ENCODE data around the gene SERGEF.

Gene SERGEF

DNA sequence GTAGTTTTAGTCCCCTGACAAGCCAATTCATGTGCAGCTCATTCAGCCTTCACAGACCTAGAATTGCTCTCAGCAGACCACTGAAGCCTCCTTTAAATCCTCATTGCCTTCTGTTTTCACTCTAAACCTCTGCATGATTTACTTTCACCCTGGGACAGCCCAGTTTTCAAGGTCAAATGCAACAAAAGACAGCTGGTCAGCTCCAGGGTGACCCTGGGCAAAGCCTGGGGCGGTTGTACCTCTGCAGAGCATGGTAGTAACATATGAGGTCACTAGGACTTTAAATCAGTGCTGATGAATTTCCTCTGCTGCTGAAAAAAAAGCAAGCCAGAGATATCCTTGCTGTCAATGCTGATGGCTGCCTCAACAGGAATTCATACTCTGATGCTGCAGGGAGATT is 62.2 kb downstream of the SERGEF start:
- DNase-seq, result no peak

DNA sequence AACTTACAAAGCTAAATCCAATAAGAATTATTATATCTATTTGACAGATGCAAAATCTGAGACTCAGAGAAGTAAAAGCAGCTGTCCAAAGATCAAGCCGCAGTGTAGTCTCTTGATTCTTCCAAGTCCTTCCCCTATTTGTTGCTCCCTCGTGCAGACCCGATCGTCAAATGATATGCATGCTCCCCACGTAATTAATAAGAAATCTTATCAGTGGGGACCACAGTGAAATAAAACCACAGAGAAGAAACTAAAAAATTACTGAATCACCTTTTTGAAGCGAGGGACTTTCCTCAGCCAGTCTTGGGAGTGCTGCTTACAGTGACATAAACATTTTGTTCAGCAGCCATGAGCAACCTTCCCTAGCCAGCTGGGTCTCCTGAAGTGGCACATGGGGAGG is 64.6 kb downstream of the SERGEF start:
- DNase-seq, result no peak

DNA sequence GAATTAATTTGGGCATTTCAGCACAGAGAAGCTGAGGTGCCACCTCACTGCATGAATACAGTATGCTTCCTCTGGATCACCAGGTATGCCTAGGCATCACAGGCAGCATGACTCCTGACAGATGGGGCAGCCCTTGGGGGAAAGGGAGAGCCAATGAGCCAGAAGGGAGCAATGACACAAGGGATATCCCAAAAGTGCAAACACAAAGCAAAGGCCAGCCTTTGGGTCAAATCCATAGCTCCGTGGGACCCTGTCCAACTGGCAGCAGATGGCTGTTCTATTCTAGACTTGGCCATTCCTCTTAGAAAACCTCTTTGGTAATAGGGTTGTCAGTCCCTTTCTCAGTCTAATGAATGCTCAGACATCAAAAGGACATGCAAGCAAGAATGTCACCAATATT is 73.3 kb downstream of the SERGEF start:
- no peak for DNase-seq

DNA sequence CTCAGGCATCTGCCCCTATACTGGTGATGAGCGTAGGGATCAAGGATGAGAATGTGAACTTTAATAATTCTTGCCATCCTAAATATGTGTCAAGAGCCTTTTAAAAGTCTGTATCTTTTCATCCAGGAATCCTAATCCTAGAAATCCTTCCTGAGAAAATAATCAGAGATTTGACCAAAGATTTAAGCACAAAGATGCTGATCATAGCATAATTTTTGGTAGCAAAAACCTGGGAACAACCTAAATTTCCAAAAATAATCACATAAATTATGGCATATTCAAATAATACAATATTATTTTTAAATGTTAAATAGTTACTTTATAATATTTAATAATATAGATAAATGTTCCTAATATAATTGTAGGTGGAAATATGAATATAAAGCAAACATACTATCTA is 76.1 kb downstream of the SERGEF start:
- no peak for DNase-seq

DNA sequence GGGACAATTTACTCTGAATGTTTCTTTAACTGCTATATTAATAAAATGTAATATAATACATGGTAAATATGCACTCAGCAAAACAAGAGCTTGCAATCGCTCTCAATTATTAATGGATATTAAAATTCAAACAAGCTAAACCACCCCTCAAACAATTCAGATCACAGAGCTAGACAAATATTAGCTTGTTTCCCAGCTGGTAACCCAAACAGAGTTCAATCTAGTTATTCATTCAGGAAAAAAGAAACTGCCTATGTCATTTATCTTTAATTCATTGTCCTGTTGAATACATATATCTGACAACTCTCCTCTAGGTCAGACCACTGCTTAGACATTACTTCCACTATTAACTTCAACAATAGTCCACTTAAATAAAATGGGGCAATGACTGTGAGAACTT is 78.7 kb downstream of the SERGEF start:
- DNase-seq, result no peak

DNA sequence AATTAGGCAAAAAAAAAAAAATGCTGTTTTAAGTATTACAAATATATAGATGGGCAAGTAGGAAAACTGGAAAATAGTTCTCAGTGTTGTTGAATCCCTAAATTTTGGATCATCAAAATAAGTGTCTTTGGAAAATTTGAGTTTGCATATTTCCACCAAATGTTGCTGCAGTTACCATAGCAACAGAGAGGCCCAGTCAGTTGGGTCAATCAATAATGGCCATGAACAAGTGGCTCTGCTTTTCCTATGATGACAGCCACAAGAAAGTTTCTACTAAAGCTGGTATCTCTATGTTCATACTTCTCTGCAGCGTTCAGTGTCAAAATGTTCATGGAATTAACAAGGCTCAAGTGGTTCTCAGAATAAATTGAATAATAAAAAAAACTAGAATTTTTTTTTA is 79.1 kb downstream of the SERGEF start:
- DNase-seq, result no peak

DNA sequence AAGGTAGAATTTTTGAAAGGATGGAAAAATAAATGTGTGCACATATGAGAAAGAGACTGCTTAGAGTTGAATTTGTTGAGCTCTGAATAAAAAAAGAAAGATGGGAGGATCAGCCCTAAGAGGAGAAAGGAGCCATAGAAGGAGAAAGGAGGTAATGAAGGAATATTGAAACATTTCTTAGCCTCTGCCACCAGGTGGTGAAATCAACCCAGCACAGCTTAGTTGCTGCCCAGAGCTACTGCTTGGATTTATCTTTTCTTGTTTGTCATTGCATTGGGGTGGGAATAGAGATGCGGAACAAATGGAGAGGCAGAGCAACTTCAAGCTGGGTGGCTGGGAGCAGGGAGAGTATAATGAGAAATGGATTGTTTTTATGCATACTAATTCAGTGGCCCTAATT is 80.4 kb downstream of the SERGEF start:
- DNase-seq, result no peak

DNA sequence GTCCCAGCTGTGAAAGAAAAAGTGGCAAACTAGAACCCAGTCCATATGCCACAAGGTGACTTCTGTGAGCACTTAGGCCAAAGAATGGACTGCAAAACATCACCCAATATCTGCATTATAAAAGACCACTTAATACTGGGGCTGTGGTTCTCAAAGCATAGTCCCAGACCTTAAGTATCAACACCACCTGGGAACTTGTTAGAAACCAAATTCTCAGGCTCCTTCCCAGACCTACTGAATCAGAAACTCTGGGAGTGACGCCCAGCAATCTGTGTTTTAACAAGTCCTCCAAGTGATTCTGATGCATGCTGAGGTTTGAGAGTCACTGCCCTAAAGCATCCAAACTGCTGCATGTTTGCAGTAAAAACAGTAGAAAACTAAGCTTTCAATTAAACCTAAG is 81.3 kb downstream of the SERGEF start:
- no peak for DNase-seq

GRCh38 chr11:17930544-17931125 is 82.2 kb downstream of the SERGEF start:
- no peak for DNase-seq

DNA sequence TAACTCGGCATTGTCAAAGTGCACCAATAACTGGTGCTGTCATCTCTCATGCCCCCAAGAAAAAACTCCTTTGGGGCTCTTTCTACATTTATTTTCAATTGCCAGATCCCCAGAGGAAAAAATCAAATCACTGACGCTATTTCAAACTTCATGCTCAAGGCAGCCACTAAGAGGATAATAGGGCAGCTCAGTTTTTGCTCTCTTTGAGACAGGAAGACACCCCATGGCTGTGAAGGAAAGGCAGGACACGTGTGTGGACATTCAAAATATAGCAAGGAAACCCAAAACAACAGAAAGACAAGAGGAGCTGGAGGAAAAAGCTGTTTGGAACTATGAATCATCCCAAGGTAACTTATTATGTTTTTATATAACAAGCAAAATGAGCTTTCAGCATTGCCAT is 83.7 kb downstream of the SERGEF start:
- no peak for DNase-seq

DNA sequence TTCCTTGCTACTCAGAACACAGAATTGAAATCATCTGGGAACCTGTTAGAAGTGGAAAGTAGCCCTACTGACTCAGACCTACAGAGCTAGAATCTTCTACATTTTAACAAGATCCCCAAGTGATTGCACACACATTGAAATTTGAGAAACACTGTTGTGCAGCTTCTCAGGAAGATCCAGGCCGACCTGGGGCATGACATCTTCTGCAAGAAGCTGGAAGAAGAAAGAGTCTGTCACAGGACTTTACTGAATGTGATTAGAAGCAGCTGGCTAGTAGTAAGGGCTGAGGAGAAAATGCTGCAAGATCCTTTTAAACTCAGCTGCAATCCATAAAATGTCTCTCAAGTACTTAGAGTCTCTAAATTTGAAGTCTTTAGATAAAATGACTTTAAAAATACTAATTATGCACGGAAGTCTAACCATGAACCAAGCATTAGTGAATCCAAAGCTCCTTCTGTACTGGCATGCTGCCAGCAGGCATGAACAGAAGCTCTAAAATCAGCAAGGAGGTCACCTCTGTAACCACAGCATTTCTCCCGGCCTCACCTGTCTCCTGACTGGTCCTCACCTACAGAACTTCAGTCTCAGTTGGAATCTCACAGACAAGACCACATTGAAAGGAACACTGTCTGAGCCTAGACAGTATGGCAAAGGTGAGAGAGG is 85.0 kb downstream of the SERGEF start:
- DNase-seq, result no peak

DNA sequence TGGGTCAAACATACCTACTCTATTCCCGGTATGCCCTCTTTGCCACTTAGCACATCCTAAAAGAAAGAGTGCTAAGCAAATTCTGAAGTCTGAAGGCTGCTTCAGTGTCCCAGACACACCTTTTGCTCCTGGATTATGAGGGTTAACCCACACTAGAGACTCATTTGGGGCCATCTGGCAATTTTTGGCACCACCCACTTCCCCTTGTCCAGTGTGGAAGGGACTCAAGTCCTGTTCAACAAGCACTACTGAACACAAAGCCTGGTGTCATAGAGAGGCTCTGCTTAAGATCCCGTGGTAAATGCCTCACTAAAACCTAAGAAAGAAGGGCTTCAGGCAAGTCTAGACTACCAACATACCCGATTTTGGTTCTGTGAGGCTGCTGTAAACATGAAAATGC is 85.8 kb downstream of the SERGEF start:
- DNase-seq, result no peak

DNA sequence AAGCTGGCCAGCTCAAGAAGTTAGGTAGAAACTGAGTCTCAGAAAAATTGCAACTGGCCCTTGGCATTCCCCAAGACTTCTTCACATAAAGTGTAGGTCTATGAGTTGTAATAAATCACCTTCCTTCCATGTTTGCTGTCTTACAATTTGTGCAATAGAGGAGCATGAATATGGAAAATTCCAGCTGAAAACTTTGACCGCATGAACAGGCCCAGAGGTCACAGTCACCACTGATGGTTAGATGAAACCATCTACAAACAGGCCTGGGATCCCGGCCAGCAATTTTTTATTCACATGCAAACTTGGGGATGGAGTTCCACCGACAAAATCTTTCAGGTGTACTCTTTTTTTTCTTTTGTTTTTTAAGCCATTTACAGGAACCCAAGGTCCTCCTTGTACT is 88.1 kb downstream of the SERGEF start:
- DNase-seq, result no peak

DNA sequence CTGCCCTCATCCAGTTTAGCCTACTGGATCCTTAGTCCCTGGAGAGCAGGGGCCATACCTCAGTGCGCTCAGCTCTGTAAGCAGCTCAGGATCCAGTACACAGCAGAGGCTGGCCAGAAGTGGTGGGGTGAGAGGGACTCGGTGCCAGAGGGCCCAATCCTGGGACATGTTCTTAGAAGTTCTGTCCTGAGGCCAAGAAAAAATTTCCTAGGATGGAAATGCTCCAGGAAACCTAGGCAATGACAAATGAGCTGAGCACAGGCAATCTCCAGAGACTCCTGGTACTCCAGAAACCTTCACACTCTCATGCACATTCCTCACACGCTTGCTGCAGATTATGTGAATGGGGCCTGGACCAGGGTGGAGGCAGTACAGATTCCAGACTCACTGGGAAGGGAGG is 89.6 kb downstream of the SERGEF start:
- no peak for DNase-seq

DNA sequence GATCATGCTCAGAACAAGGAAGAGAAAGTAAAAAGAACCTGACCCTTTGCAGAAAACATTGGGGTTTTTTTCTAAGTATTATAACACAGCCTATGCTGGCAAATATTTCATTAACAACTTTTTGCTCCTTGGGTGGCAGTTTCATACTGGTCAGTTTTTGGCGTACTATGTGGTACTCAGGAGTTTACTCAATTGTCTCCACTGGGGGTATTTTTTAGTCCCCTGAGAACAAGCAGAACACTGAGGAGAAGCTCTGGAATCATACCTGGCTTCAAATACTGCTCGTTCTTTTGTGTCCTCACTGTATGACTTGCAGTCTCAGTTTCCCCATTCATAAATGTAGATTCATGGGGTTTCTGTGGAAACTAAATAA is 90.4 kb downstream of the SERGEF start:
- DNase-seq, result no peak

DNA sequence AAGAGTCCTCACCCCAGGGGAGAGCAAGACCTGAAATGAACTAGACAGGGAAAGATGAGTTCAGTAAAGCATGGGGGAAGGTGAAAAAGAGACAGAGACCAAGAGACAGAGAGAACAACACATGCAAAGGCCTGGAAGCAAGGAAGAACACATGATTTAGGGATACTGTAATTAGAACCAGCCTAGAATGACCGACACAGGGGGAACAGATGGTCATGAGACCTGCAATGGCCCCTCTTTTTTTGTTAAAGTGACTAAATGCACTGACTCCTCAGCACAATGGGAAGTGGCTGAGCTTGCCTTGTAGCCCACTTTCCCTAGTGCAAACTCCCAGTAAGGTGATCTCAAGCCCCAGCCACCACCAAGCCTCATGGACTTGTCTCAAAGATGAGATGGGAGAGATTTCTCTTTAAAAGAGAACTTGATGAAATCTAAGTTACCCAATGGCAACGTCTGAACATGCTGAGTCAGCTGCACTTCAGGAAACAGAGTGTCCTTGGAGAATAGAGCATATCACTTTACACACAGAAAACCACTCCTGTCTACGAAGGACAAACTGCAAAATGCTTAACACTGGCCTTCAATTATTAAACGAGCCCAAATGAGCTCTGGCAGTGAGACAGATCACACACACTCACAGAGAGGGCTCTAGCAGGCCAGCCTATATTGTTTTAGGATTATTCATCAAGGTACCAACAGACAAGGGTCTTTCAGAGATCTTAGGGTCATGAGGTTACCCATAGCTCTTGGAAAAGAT is 91.0 kb downstream of the SERGEF start:
- peak; percentile 10 to 16 for DNase-seq

DNA sequence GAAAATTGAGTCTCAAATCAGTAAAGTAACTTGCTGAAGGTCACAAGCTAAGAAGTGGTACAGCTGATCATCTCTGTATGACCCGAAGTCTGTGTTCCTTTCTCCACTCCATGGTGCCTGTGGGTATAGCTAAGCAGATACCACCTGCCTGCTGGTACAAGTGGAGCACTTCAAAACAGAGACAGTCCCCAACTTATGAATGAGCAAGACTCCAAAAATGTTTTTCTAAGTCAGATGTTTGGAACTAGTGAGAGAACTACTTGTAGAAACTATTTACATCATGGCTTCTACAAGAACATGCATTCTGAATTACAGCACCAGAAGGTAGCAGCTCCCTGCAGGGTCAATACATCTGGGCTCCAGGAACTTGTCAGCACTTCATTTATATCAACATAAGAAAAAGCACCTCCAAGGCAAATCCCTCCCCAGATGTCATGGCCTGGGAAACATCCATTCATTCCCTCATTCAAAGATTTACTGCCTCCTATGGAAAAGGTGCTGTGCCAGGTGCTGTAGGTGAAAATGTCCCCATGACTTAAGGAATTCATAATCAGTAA is 94.7 kb downstream of the SERGEF start:
- no peak for DNase-seq

- DNase-seq, result no peak
Measured at GRCh38 chr11:17917556-17917955, 95.3 kb downstream of the SERGEF start.

DNA sequence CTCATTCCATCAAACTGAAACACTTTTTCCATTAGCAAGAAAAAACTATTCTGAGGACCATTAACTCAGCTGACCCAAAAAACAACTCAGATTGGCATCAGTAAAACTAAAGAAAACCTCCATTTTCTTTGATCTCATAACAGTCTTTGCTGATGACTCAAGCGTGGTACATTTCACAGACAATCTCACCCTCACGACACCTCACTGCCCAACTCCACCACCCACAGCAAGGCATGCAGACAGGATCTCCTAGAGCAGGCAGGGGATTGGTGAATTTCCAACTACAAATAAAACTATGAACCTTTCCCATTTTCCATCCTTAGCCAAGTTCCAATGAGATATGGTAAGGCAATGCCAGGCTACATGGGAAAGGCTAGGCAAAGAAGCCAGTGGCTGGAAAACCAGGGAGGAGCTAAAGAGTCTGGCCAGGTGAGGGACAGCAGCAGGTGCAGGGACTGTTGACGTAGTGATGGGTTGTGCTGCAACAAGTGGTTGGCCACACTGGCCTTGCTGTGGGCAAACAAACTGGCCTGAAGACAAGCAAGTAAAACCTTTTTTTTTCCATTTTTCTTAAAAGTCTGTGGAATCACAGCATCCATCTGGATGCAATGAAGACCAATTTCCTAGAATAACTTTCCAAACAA is 97.2 kb downstream of the SERGEF start:
- no peak for DNase-seq

- DNase-seq, result no peak
Measured at GRCh38 chr11:17914957-17915356, 97.9 kb downstream of the SERGEF start.

DNA sequence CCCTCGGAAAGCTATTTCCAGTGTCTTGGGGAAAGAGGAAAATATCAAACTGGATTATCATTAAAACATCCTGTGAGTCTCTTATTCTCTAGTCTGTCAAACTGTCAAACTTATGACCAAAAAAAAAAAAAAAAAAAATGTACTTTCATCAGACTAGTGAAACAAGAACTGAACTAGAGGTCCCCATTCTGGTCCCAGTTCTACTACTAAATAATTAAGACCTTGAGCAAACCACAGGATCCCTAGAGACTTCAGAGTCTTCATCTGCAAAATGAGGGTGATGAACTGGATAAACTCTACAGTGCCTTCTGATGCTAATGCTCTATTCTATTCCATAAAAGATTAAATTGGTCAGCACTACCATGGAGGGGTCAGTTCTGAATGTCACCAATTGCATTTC is 105.8 kb downstream of the SERGEF start:
- DNase-seq, result no peak

DNA sequence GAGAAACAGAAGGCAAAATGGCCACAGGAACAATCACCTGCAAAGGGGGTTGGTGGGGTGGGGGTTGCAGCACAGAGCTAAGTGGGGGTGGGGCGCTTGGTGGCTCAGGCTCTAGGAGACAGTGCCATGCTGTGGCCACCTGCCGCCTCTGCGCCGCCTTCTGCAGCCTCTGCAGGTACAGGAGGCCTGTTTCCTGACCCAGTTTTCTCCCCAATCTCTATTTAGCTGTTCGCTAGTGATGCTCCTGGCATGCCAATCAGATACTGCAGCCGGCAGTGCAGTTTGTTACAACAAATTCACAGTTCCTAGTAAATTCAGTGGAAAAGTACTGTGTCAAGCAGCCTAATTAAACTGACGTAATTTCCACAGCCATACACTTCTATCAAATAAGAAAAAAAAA is 106.4 kb downstream of the SERGEF start:
- DNase-seq, result no peak

DNA sequence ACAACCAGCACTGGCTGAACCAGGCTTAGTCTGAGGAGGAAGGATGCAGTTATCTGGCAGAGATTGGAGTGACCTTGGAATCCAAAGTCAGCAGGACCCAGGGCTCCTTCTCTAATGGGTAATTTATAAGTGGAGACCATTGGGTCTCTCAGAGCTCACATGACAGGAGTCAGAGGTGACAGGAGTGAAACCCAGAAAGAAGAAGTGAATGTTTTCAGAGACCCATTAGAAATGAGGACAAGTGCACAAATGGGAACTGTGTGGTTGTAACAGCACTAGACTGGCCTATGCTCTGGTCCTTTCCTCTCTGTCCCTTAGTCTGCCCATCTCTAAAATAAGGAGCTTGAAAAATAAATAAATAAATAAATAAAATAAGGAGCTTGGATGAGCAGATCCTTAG is 107.4 kb downstream of the SERGEF start:
- DNase-seq, result no peak

DNA sequence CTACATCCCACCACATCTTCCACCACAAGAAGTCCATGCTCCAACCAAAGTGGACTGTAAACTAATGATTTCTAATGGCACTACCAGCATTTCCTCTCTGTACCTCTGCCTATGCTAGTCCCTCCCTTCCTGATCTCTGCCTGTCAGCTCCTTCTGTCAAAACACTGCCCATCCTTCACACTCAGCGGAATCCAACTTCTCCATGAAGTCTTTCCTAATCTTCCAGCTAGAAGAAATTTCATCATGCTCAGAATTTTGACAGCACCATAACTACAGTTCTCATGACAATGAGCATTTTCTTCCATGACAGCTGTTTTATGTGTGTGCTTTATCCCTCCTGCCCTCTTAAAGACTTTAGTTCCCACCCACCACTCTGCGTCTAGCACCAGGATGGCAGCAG is 111.4 kb downstream of the SERGEF start:
- DNase-seq, result no peak

Measured in Kasumi-1 (cell line).